ENCODE measurements around the gene MMS22L.

DNA sequence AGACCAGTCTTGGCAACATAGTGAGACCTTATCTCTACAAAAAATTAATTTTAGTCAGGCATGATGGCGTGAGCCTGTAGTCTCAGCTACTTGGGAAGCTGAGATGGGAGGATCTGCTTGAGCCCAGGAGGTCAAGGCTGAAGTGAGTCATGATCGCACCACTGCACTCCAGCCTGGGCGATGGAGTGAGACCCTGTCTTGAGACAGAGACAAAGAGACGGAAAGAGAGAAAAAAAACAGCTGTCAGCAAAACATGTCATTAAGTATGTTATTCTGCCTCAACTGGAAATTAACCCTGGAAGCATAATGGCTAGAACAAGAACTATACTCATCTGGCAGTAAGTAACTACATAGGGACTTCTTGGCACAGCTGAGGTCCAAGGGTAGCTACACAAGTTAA is 7.2 kb downstream of the MMS22L start:
- TF ChIP-seq MAFK (IDR thresholded peaks at IDR 0.05; ENCODE audit: low read depth, low read length) (peak; percentile 50; the same call in 1 of the 2 replicates), MAZ (IDR thresholded peaks at IDR 0.05; ENCODE audit: borderline replicate concordance, low read depth, low read length) (no peak), RAD21 (IDR thresholded peaks at IDR 0.05; ENCODE audit: low read length) (no peak), POLR2A (IDR thresholded peaks at IDR 0.05; ENCODE audit: low read depth, low read length) (no peak), CEBPB (IDR thresholded peaks at IDR 0.05; ENCODE audit: low read depth, low read length) (no peak), MXI1 (IDR thresholded peaks at IDR 0.05; ENCODE audit: borderline replicate concordance, low read depth, low read length) (no peak), BHLHE40 (IDR thresholded peaks at IDR 0.05; ENCODE audit: low read depth, low read length) (no peak)
- TF ChIP-seq, protein P1, sequence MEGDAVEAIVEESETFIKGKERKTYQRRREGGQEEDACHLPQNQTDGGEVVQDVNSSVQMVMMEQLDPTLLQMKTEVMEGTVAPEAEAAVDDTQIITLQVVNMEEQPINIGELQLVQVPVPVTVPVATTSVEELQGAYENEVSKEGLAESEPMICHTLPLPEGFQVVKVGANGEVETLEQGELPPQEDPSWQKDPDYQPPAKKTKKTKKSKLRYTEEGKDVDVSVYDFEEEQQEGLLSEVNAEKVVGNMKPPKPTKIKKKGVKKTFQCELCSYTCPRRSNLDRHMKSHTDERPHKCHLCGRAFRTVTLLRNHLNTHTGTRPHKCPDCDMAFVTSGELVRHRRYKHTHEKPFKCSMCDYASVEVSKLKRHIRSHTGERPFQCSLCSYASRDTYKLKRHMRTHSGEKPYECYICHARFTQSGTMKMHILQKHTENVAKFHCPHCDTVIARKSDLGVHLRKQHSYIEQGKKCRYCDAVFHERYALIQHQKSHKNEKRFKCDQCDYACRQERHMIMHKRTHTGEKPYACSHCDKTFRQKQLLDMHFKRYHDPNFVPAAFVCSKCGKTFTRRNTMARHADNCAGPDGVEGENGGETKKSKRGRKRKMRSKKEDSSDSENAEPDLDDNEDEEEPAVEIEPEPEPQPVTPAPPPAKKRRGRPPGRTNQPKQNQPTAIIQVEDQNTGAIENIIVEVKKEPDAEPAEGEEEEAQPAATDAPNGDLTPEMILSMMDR (conservative IDR thresholded peaks at IDR 0.05; ENCODE audit: low read depth, low read length): no peak
- TF ChIP-seq, protein P2, sequence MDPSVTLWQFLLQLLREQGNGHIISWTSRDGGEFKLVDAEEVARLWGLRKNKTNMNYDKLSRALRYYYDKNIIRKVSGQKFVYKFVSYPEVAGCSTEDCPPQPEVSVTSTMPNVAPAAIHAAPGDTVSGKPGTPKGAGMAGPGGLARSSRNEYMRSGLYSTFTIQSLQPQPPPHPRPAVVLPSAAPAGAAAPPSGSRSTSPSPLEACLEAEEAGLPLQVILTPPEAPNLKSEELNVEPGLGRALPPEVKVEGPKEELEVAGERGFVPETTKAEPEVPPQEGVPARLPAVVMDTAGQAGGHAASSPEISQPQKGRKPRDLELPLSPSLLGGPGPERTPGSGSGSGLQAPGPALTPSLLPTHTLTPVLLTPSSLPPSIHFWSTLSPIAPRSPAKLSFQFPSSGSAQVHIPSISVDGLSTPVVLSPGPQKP (IDR thresholded peaks at IDR 0.05; ENCODE audit: borderline replicate concordance, low read depth, low read length): no peak
